GM12891 (cell line): ENCODE measurements around the gene MOCS1.

Experiments
- POLR2A ChIP-seq: IDR thresholded peaks from 2 replicates; pipeline ENCODE4 v1.6.1; 2011; ENCODE audit warnings: low read depth, low read length, control low read depth
- POLR2AphosphoS5 ChIP-seq: IDR thresholded peaks from 2 replicates; pipeline ENCODE4 v1.6.1; 2011; ENCODE audit warnings: low read depth, low read length, control low read depth
- TAF1 ChIP-seq: IDR thresholded peaks from 2 replicates; pipeline ENCODE4 v1.6.1; 2011; ENCODE audit warnings: low read depth, low read length, control low read depth

GRCh38 chr6:39978240-39978639 lies 44.0 kb upstream of the MOCS1 start:
- no peak for TF ChIP-seq POLR2A
- no peak for TF ChIP-seq POLR2AphosphoS5
- TF ChIP-seq TAF1, result no peak
